GM20431 (cell line): Measurements from ENCODE around the gene UBE2V1.
"Not testable (repeated sequence)": the region's sequence is repeated elsewhere in the genome, so short reads cannot be mapped to it uniquely, and the experiment has no call there.

Experiments used
- in situ Hi-C: fragments of 300-500 bp; cut with MseI, MboI; formaldehyde crosslinking; loops from one replicate; pipeline ENCODE4 v1.15.0; 2020; ENCODE audit warnings: low sequenced_read_pairs; ENCODE audit not compliant: unreplicated experiment

The UBE2V1 gene

DNA sequence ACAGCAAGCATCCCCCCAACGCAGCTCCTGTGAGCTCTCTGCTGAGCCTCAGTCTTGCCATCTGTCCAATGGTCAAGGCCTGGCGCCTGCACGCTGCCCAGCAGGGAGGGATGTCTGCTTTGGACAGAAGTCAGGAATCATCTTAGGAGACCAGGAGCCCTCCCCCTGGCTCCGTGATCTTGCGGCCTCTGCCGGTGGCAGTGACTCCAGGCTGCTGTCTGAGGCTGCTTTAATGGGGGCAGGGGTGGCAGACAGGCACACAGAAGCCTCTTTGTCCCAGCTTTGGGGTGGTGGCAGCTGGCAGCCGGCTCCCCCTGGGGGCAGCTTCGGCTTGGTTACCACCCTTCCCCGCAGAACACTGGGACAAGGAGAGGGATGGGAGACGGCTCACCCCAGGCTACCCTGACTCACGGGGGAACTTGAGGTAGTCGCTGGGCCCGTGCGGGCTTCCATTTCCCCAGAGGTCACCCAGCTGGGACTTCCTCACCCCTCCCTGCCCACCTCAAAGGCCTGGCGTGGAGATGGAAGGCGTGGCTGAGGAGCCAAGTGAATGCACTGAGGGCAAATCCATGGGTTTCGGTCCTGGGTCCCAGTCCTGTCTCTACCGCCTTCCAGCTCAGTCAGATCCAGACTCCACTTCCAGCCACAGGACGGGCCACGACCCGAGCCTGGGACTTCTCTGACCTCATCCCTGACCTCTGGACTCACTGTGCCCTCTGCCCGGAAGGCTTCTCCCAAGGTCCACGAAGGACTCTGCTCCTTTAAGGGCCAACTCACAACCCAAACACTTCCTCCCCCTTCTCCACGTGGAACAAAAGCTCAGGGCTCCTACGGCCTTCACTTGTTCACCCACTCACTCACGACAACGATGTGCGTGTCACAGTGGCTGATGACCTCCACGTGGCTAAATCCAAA lies 25.8 kb upstream of the UBE2V1 start:
- in situ Hi-C loops = no loop called here

GRCh38 chr20:50138120-50138478 lies 25.1 kb upstream of the UBE2V1 start:
- in situ Hi-C loops = no loop called here

DNA sequence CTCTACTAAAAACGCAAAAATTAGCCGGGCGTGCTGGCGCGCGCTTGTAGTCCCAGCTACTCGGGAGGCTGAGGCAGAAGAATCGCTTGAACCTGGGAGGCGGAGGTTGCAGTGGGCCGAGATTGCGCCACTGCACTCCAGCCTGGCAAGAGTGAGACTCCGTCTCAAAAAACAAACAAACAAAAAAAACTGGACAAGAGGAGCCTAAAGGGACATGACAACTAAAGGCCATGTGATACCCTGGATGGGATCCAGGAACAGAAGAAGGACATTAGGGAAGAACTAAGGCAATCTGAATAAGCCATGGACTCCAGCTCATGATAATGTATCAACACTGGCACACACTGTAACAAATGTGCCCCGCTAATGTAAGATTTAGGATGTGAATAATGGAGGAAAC lies 24.8 kb upstream of the UBE2V1 start:
- in situ Hi-C loops = not testable (repeated sequence)

DNA sequence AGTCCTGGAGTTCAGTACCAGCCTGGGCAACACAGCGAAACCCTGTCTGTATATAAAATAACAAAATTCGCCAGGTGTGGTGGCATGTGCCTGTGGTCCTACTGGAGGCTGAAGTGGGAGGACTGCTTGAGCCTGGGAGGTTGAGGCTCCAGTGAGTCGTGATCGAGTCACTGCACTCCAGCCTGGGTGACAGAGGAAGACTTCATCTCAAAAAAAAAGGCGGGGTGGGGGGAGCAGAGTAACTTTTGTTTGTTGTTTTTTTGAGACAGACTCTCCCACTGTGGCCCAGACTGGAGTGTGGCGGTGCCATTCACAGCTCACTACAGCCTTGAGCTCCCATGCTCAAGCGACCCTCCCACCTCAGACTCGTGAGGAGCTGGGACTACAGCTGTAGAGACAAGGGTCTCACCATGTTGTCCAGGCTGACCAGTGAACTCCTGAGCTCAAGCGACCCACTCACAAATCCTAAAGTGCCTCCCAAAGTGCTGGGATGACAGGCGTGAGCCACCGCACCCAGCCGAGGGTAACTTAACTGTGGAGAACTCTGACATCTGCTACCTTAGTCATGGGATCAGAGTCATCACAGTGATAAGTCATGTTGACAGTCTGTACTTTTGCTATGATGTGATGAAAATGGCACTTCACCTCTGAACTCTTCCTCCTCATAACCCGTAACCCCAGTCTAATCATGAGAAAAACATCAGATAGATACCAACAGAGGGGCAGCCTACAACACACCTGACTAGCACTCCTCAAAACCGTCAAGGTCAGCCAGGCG lies 24.1 kb upstream of the UBE2V1 start:
- in situ Hi-C loops = no loop called here

- in situ Hi-C loops = not testable (repeated sequence)
These were observed 22.2 kb upstream of the UBE2V1 start for GRCh38 chr20:50135157-50135556.

- in situ Hi-C loops = no loop called here
These were observed 20.7 kb upstream of the UBE2V1 start for GRCh38 chr20:50133474-50134217.

GRCh38 chr20:50133041-50133440 lies 20.1 kb upstream of the UBE2V1 start:
- in situ Hi-C loops = no loop called here

DNA sequence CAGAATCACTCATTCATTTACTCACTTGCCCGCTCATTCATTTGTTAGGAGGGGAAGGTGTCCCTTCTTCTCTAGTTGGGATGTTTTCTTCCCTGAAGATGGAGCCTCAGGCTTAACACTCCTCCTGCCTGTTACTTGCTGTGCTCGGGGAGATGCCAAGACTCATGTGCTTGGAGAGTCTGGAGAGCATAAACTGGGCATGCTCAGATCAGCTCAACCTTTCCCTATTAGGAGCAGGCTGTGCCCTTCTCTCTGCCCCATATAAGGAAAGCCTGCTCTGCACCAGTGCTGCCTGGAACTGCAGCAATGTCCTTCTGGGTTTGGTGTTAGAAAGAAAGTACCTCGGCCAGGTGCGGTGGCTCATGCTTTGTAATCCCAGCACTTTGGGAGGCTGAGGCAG lies 18.0 kb upstream of the UBE2V1 start:
- in situ Hi-C loops = no loop called here

DNA sequence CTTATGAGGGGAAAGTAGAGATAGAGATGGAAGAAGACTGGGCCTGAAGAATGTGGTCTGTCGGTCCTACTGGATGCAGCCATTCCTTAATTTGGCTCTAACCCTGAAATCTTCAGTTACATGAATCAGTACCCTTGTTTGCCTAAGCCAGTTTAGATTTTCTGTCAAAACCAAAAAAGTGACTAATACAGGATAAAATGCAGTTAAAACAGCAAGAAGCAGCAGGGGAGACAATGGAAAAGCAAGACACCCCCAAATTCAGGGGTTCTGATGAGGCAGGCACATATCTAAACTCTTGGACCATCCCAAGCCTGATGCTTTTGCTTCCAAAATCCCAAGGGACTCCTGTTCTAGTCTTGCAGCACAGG lies 17.4 kb upstream of the UBE2V1 start:
- in situ Hi-C loops = no loop called here

DNA sequence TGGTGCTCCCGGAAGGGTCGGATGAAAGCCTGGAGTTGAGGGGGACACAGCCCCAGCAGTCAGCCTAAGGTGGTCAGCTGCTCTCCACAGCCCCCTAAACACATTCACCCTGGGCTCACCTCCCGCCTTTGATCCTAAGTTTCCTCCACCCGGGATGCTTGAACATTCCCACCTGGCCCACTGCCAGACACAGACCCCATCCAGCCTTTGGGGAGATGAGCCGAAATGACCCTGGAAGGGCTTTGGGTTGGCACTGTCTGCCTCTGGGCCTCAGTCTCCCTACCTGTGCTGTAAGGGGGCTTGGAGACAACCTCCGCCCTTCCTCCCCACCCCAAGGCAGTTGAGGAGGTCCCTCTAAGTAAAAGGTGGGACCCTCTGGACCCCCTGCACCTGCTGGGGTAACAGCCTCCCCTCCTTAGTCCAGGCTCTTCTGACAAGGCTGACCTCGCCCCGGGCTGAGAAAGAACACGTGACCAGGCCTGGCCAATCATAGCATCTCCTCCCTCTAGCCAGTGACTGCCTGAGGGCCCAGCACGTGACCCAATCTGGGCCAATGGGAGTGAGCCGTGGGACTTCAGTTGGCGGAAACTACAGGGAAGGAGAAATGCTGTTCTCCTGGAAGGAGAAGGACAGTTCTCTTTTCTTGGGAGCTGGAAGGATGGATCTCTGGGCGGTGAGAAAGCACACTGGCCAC lies 16.9 kb upstream of the UBE2V1 start:
- in situ Hi-C loops = no loop called here

DNA sequence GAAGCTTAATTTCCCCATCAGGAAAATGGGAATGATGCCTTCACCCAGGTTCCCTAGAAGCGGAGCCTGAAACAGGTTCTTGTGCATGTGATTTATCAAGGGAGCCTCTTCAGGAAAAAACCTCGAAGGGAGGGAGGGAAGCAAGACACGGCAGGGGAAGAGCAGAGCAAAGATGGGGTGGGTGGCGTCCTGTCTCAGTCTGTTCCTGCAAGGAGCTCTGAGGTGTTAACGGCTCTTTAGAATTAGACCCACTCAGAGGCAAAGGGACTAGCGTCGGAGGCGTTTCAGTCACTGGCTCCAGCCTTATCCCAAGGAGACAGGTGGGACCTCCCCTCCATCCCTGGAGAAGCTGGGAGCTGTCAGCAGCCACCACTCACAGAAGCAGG lies 15.6 kb upstream of the UBE2V1 start:
- in situ Hi-C loops = no loop called here

- in situ Hi-C loops = no loop called here
These were observed 14.9 kb upstream of the UBE2V1 start for GRCh38 chr20:50127587-50128519.

DNA sequence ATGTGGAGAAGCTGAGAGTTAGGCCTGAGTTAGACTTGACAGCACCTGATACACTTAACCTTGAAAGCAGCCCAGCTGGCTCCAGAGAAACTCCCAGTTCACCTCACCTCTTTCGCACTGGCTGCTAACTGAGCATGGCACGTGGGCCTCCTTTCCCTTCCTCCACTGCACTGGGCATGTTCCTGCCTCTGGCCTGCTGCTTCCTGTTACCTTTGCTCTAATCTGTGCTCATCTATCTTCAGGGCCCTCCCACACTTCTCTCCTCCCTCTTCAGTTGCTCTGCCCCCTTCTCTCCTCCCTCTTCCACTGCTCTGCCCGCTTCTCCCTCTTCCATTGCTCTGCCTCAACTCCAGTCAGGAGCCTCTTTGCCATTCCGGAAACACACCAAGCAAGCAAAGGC lies 13.7 kb upstream of the UBE2V1 start:
- in situ Hi-C loops = no loop called here

- in situ Hi-C loops = no loop called here
These were observed 12.3 kb upstream of the UBE2V1 start for GRCh38 chr20:50125279-50125678.

GRCh38 chr20:50124496-50124895 lies 11.5 kb upstream of the UBE2V1 start:
- in situ Hi-C loops = no loop called here

- in situ Hi-C loops = no loop called here
These were observed 10.5 kb upstream of the UBE2V1 start for GRCh38 chr20:50123418-50123817.

- in situ Hi-C loops = no loop called here
These were observed 9.8 kb upstream of the UBE2V1 start for GRCh38 chr20:50122763-50123162.

DNA sequence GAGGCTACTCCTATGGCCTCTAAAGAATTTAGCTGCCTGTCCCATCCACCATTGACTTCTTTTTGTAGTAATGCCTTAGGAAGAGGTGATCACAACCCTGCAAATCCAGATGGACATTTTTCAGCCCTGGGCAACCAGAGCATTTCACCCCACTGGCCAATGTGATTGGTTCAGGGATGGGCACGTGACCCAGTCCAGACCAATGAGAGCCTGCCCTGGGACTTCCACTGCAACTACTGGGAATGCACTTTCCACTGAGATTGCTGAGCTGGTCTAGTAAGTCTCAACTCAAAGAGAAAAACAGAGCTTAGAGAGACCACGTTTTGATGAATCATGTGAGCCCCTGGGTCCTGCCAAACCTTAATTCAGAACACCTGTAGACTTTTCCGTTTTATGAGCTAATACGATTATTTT lies 8.9 kb upstream of the UBE2V1 start:
- in situ Hi-C loops = no loop called here
